PC-3 (cell line): ENCODE measurements around the gene RNF130. TPM values are rescaled to one million over a fixed set of nuclear protein-coding genes. Genes with fewer than 3 reads are reported as not detected.

Source experiments
- ATAC-seq: fragments of 200-7000 bp; cut with Tn5 transposase; 2 replicates; pipeline ENCODE4 v1.9.1; 2020; ENCODE audit warnings: mild to moderate bottlenecking, moderate library complexity
- BruUV-seq: library from RNA; stranded (reverse); fragments of 400-500 nt; replicated peaks from 2 replicates; lab custom pipeline; 2021; lab: Mats Ljungman, UMichigan
- CTCF ChIA-PET: fragments of 300-600 bp; sonication (Branson Sonifier 250); formaldehyde crosslinking; loops from one replicate; lab custom pipeline; 2022; ENCODE audit warnings: antibody characterized with exemption; lab: Charles Lee
- POLR2A ChIA-PET: fragments of 300-600 bp; sonication (Branson Sonifier 250); formaldehyde crosslinking; loops from one replicate; lab custom pipeline; 2022; ENCODE audit warnings: antibody characterized with exemption; ENCODE audit not compliant: unreplicated experiment; lab: Charles Lee
- DNase-seq: peaks from one replicate; pipeline ENCODE4 v3.0.0-alpha.2; 2015
- H2AFZ ChIP-seq: fragments of 300-600 bp; sonication (generic); 2 replicates; pipeline ENCODE4 v1.6.0; 2016; ENCODE audit warnings: antibody characterized with exemption, low read length
- H3F3A ChIP-seq: fragments of 300-600 bp; sonication (generic); one replicate; pipeline ENCODE4 v1.6.0; 2017; ENCODE audit warnings: antibody characterized with exemption, low read length, control low read depth, mild to moderate bottlenecking; ENCODE audit not compliant: unreplicated experiment
- H3K27ac ChIP-seq: fragments of 300-600 bp; sonication (generic); 2 replicates; pipeline ENCODE4 v1.5.1; 2016; ENCODE audit warnings: mild to moderate bottlenecking, low read length
- H3K27me3 ChIP-seq: fragments of 300-600 bp; sonication (generic); 2 replicates; pipeline ENCODE4 v1.6.1; 2016; ENCODE audit warnings: low read length, mixed read lengths
- H3K36me3 ChIP-seq: fragments of 300-600 bp; sonication (generic); 2 replicates; pipeline ENCODE4 v1.6.1; 2016; ENCODE audit warnings: low read depth, mixed run types, low read length, mixed read lengths
- H3K4me1 ChIP-seq: fragments of 300-600 bp; sonication (generic); 2 replicates; pipeline ENCODE4 v1.5.1; 2016; ENCODE audit warnings: low read length; ENCODE audit not compliant: insufficient read depth
- H3K4me2 ChIP-seq: fragments of 300-600 bp; sonication (generic); 2 replicates; pipeline ENCODE4 v1.6.0; 2016; ENCODE audit warnings: low read length
- H3K4me3 ChIP-seq: fragments of 300-600 bp; sonication (generic); 2 replicates; pipeline ENCODE4 v1.5.1; 2016; ENCODE audit warnings: mild to moderate bottlenecking, low read length, mixed read lengths
- H3K79me2 ChIP-seq: fragments of 300-600 bp; sonication (generic); 2 replicates; pipeline ENCODE4 v1.6.1; 2017; ENCODE audit warnings: low read length, mixed read lengths
- H3K9ac ChIP-seq: fragments of 300-600 bp; sonication (generic); 2 replicates; pipeline ENCODE4 v1.6.0; 2016; ENCODE audit warnings: mild to moderate bottlenecking, low read length
- H3K9me2 ChIP-seq: fragments of 300-600 bp; sonication (generic); replicated peaks from 2 replicates; pipeline ENCODE4 v1.6.1; 2016; ENCODE audit warnings: mixed run types, low read length, mixed read lengths
- H3K9me3 ChIP-seq: fragments of 300-600 bp; sonication (generic); 2 replicates; pipeline ENCODE4 v1.6.1; 2016; ENCODE audit warnings: low read length, mixed read lengths
- H4K20me1 ChIP-seq: fragments of 300-600 bp; sonication (generic); 2 replicates; pipeline ENCODE4 v1.6.1; 2016; ENCODE audit warnings: low read length, mixed read lengths
- CTCF ChIP-seq: fragments of 300-600 bp; sonication (generic); conservative IDR thresholded peaks from 2 replicates; pipeline ENCODE4 v1.5.1; 2017; ENCODE audit warnings: antibody characterized with exemption, low read depth, mild to moderate bottlenecking, low read length
- EZH2 ChIP-seq: fragments of 300-600 bp; sonication (generic); IDR thresholded peaks from one replicate; pipeline ENCODE4 v1.6.1; 2017; ENCODE audit warnings: antibody characterized with exemption, mild to moderate bottlenecking, low read length; ENCODE audit not compliant: unreplicated experiment
- EZH2phosphoT487 ChIP-seq: fragments of 300-600 bp; sonication (generic); IDR thresholded peaks from 2 replicates; pipeline ENCODE4 v1.6.1; 2018; ENCODE audit warnings: mild to moderate bottlenecking, antibody characterized with exemption, low read length, borderline replicate concordance
- intact Hi-C: fragments of 100-400 bp; cut with micrococcal nuclease; formaldehyde crosslinking; loops from 2 replicates; pipeline ENCODE4 v1.9.0; 2023
- total RNA-seq: library from RNA; depleted of rRNA; stranded (reverse); fragments of >200 nt; gene quantifications from 2 replicates; pipeline ENCODE4 v1.2.3, GENCODE V29; 2014

RNF130 gene
- total RNA-seq, 1 experiment from 2014 or later, result 31.2 TPM

GRCh38 chr5:180068519-180069090 lies 3.0 kb downstream of the RNF130 start:
- CTCF ChIA-PET, result interaction anchor here (0.6 kb wide), 1 partner anchor 10 kb away, joined by 4 read pairs; no protein-coding TSS in a partner anchor

GRCh38 chr5:180067986-180068385 lies 3.6 kb downstream of the RNF130 start:
- H3K9ac ChIP-seq, result no peak overlapping the region; the same call in 1 of the 2 replicates
- no peaks in the 10 kb centered on the region for H3K36me3 ChIP-seq
- peak overlapping the region; percentile 95 for H3K4me2 ChIP-seq
- DNase-seq (no peak), ATAC-seq (no peak)
- H3K79me2 ChIP-seq, result peaks cover 66% of the 10 kb centered on the region
- H3K27me3 ChIP-seq, result no peaks in the 10 kb centered on the region
- intact Hi-C loops, result loop anchor here (2.0 kb wide), 1 partner anchor 161 kb away; the partner anchor contains the start of gene TBC1D9B
- no TSS peak for BruUV-seq
- no peaks in the 10 kb centered on the region for H3K9me3 ChIP-seq
- no peaks in the 10 kb centered on the region for H3K9me2 ChIP-seq
- ChIA-PET CTCF (no interaction called here), POLR2A (no interaction called here)
- H3F3A ChIP-seq, result no peaks in the 10 kb centered on the region
- H3K4me1 ChIP-seq, result peaks cover 30% of the 10 kb centered on the region
- peak overlapping the region; percentile 77 for H3K4me3 ChIP-seq
- peak overlapping the region; percentile 45; the same call in 1 of the 2 replicates for H2AFZ ChIP-seq
- no peak overlapping the region for H3K27ac ChIP-seq
- no peak for TF ChIP-seq EZH2phosphoT487
- no peak for TF ChIP-seq CTCF
- TF ChIP-seq EZH2, result no peak
- 0 out of 2 replicates have a peak, but pooled peaks cover 14% of the 10 kb centered on the region for H4K20me1 ChIP-seq

More at GRCh38 chr5:180068519-180069090, 3.0 kb downstream of the RNF130 start:
- Histone ChIP-seq H3K9me3 (no peaks in the 10 kb centered on the region), H3K9ac (no peak overlapping the region; the same call in 1 of the 2 replicates), H3K4me3 (peak overlapping the region; percentile 77), H3K4me2 (peak overlapping the region; percentile 95), H3K9me2 (no peaks in the 10 kb centered on the region), H3F3A (no peaks in the 10 kb centered on the region), H2AFZ (0 out of 2 replicates have a peak overlapping the region, but pooled peaks have one; percentile 45), H3K4me1 (peaks cover 30% of the 10 kb centered on the region), H3K79me2 (peaks cover 63% of the 10 kb centered on the region), H4K20me1 (0 out of 2 replicates have a peak, but pooled peaks cover 14% of the 10 kb centered on the region), H3K27me3 (no peaks in the 10 kb centered on the region), H3K27ac (no peak overlapping the region), H3K36me3 (no peaks in the 10 kb centered on the region)
- peak; percentile 23 for DNase-seq
- POLR2A ChIA-PET, result no interaction called here
- no peak for TF ChIP-seq CTCF
- TF ChIP-seq EZH2phosphoT487, result no peak
- no peak for TF ChIP-seq EZH2
- intact Hi-C loops, result loop anchor here (2.0 kb wide), 1 partner anchor 162 kb away; the partner anchor contains the start of gene TBC1D9B
- BruUV-seq, result no TSS peak
- no peak for ATAC-seq

GRCh38 chr5:180060192-180060591 lies 11.4 kb downstream of the RNF130 start:
- CTCF ChIA-PET, result no interaction called here
- Histone ChIP-seq H3K79me2 (peaks cover 35% of the 10 kb centered on the region), H3K9me2 (no peaks in the 10 kb centered on the region), H3F3A (no peaks in the 10 kb centered on the region), H3K36me3 (no peaks in the 10 kb centered on the region), H3K4me2 (no peak overlapping the region), H3K9me3 (no peaks in the 10 kb centered on the region), H3K27ac (no peak overlapping the region), H3K9ac (no peak overlapping the region), H2AFZ (no peak overlapping the region), H4K20me1 (no peaks in the 10 kb centered on the region), H3K27me3 (no peaks in the 10 kb centered on the region), H3K4me1 (peaks cover 11% of the 10 kb centered on the region), H3K4me3 (no peak overlapping the region)
- intact Hi-C loops, result no loop called here
- ATAC-seq, result no peak
- POLR2A ChIA-PET, result no interaction called here
- no peak for DNase-seq
- TF ChIP-seq EZH2, result no peak
- TF ChIP-seq CTCF, result no peak
- TF ChIP-seq EZH2phosphoT487, result no peak
- no TSS peak for BruUV-seq
